HCEC 1CT (cell line): Measurements from ENCODE around the gene CPS1.

Experiments
- DNase-seq: peaks from one replicate; pipeline ENCODE4 v3.0.0-alpha.2; 2017

The CPS1 gene

DNA sequence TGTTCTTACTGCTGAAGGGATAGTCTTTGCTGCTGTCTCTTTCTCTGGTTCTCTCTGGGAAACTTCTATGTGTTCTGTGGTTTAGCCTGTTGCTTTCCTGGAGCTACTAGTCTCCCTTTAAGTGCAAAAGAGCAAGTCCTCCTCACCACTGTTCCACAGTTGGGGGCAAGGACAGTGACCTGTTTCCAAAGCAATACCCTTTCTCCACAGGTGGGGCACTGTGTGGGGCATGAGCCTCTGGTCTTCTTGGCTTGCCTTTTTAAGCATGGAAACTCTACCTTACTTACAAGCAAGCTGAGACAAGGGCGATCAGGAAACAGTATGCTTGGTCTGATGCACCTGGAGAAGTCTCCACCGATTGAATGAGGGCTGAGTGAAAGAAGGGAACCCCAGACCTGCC, 156.7 kb downstream of the CPS1 start:
- no peak for DNase-seq

- no peak for DNase-seq
These were observed 159.2 kb downstream of the CPS1 start for GRCh38 chr2:210715560-210716082.

GRCh38 chr2:210718503-210718902, 162.1 kb downstream of the CPS1 start:
- no peak for DNase-seq

GRCh38 chr2:210722092-210722491, 165.7 kb downstream of the CPS1 start:
- DNase-seq, result no peak

DNA sequence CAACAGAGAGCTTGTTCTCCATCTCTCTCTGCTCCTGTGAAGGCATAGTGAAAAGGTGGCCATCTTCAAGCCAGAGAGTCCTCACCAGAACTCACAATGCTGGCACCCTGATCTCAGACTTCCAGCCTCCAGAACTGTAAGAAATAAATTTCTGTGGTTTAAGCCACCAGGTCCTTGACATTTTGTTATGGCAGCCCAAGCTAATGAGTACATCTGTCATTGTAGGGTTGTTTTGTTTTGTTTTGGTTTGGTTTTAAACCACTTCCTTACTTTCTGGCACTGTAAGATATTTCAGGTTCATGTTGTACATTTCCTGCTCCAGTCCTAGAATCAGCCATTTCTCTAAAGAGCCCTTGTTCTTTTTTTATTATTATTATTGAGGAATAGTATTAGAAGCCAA, 171.2 kb downstream of the CPS1 start:
- no peak for DNase-seq
